ENCODE results near the gene PSMD13.
A peak's percentile ranks its signal among the peaks of the same experiment; 100 is the strongest.
"Not testable (repeated sequence)": the region's sequence is repeated elsewhere in the genome, so short reads cannot be mapped to it uniquely, and the experiment has no call there.

The PSMD13 gene

GRCh38 chr11:220641-221215 lies 16.0 kb upstream of the PSMD13 start:
- DNase-seq = not testable (repeated sequence)

- peak in 1 of 2 donors; percentile 10 for DNase-seq
These were observed 15.2 kb upstream of the PSMD13 start for GRCh38 chr11:221539-221938.

- no peak for DNase-seq
These were observed 14.6 kb upstream of the PSMD13 start for GRCh38 chr11:221998-222789.

GRCh38 chr11:223026-223789 lies 13.6 kb upstream of the PSMD13 start:
- DNase-seq = no peak

GRCh38 chr11:223884-224283 lies 12.9 kb upstream of the PSMD13 start:
- no peak for DNase-seq

- DNase-seq = no peak
These were observed 12.4 kb upstream of the PSMD13 start for GRCh38 chr11:224424-224823.

- DNase-seq = no peak
These were observed 10.9 kb upstream of the PSMD13 start for GRCh38 chr11:225734-226453.

- DNase-seq = no peak
These were observed 8.9 kb upstream of the PSMD13 start for GRCh38 chr11:227824-228379.

GRCh38 chr11:230431-230830 lies 6.3 kb upstream of the PSMD13 start:
- DNase-seq = no peak

- DNase-seq = no peak
These were observed 3.8 kb upstream of the PSMD13 start for GRCh38 chr11:232783-233565.

- DNase-seq = no peak
These were observed 1.6 kb upstream of the PSMD13 start for GRCh38 chr11:235180-235579.

- no peak for DNase-seq
These were observed 1.2 kb upstream of the PSMD13 start for GRCh38 chr11:235609-235996.

GRCh38 chr11:235997-236773 lies 591 bp upstream of the PSMD13 start, which contains the start of gene SIRT3:
Gene SIRT3 (minus strand): TSS chr11:236342. CDS start chr11:236328, 14 bp downstream.
- DNase-seq = peak; percentile 72 to 75

- DNase-seq = not testable (repeated sequence)
These were observed 1.6 kb downstream of the PSMD13 start for GRCh38 chr11:238346-238745.

GRCh38 chr11:240315-240714 lies 3.5 kb downstream of the PSMD13 start:
- no peak for DNase-seq

GRCh38 chr11:241634-242033 lies 4.9 kb downstream of the PSMD13 start:
- DNase-seq = no peak

- DNase-seq = no peak
These were observed 7.6 kb downstream of the PSMD13 start for GRCh38 chr11:244376-244775.

- no peak for DNase-seq
These were observed 12.3 kb downstream of the PSMD13 start for GRCh38 chr11:249062-249461.

GRCh38 chr11:250274-250673 lies 13.5 kb downstream of the PSMD13 start:
- no peak for DNase-seq

GRCh38 chr11:250740-251299 lies 14.0 kb downstream of the PSMD13 start:
- peak in 1 of 2 donors; percentile 16 for DNase-seq

- no peak for DNase-seq
These were observed 14.8 kb downstream of the PSMD13 start for GRCh38 chr11:251550-251949.
